DND-41 (cell line): ENCODE measurements around the gene SP7.

Source experiments
- ATAC-seq: fragments of 200-7000 bp; cut with Tn5 transposase; 3 replicates; pipeline ENCODE4 v1.9.1; 2021; ENCODE audit warnings: low read depth; ENCODE audit not compliant: insufficient read depth
- DNase-seq: peaks from one replicate; pipeline ENCODE4 v3.0.0-alpha.2; 2020
- H2AFZ ChIP-seq: 2 replicates; pipeline ENCODE4 v1.6.0; 2012; ENCODE audit warnings: low read depth, low read length
- H3K27ac ChIP-seq: 2 replicates; pipeline ENCODE4 v1.5.1; 2012; ENCODE audit warnings: low read length, inconsistent platforms
- H3K27me3 ChIP-seq: fragments of 200-600 bp; sonication (generic); 2 replicates; pipeline ENCODE4 v1.6.0; 2012; ENCODE audit warnings: low read length, mild to moderate bottlenecking, inconsistent platforms; ENCODE audit not compliant: insufficient read depth, poor library complexity
- H3K36me3 ChIP-seq: 2 replicates; pipeline ENCODE4 v1.5.1; 2012; ENCODE audit warnings: low read length, inconsistent platforms; ENCODE audit not compliant: insufficient read depth
- H3K4me1 ChIP-seq: 2 replicates; pipeline ENCODE4 v1.5.1; 2012; ENCODE audit warnings: mild to moderate bottlenecking, low read length; ENCODE audit not compliant: insufficient read depth
- H3K4me2 ChIP-seq: 2 replicates; pipeline ENCODE4 v1.6.0; 2012; ENCODE audit warnings: mild to moderate bottlenecking, moderate library complexity, low read length, inconsistent platforms; ENCODE audit not compliant: insufficient read depth
- H3K4me3 ChIP-seq, 2 experiments: fragments of 200-600 bp in 1 of 2; shearing (Covaris generic) in 1 of 2; 2 replicates each; pipeline ENCODE4 v1.5.1; 2012 to 2016; ENCODE audit warnings: inconsistent platforms in 2 of 2, low read length in 2 of 2, mild to moderate bottlenecking in 2 of 2, low read depth in 1 of 2, moderate library complexity in 1 of 2
- H3K79me2 ChIP-seq: 2 replicates; pipeline ENCODE4 v1.6.0; 2012; ENCODE audit warnings: low read length, inconsistent platforms; ENCODE audit not compliant: insufficient read depth
- H3K9ac ChIP-seq: 2 replicates; pipeline ENCODE4 v1.6.0; 2012; ENCODE audit warnings: low read depth, mild to moderate bottlenecking, inconsistent platforms, low read length, moderate library complexity
- H3K9me3 ChIP-seq: 2 replicates; pipeline ENCODE4 v1.5.1; 2012; ENCODE audit warnings: low read length, moderate library complexity, mild to moderate bottlenecking, inconsistent platforms; ENCODE audit not compliant: insufficient read depth, severe bottlenecking
- H4K20me1 ChIP-seq: 2 replicates; pipeline ENCODE4 v1.6.0; 2012; ENCODE audit warnings: low read length; ENCODE audit not compliant: insufficient read depth
- CTCF ChIP-seq: IDR thresholded peaks from 2 replicates; pipeline ENCODE4 v1.5.1; 2012; ENCODE audit warnings: borderline replicate concordance, low read length, moderate library complexity, mild to moderate bottlenecking; ENCODE audit not compliant: poor library complexity, severe bottlenecking; ENCODE audit errors: extremely low read depth
- EZH2 ChIP-seq: IDR thresholded peaks from 3 replicates; pipeline ENCODE4 v1.6.1; 2012; ENCODE audit warnings: borderline replicate concordance, low read depth, mild to moderate bottlenecking, moderate library complexity, low read length, inconsistent platforms; ENCODE audit not compliant: severe bottlenecking

The SP7 gene

DNA sequence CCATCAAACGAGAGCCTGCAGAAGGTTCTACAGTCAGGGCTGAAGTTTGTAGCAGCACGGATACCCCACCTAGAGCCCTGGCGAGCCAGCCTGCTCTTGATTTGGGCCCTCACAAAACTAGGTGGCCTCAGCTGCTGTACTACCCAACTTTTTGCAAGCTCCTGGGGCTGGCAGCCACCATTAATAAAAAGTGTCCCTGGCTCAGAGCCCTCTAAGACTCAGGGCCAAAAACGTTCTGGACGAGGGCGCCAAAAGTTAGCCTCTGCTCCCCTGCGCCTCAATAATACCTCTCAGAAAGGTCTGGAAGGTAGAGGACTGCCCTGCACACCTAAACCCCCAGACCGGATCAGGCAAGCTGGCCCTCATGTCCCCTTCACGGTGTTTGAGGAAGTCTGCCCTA is 49.7 kb downstream of the SP7 start:
- ATAC-seq: no peak
- Histone ChIP-seq H4K20me1 (no peaks in the 10 kb centered on the region), H3K4me2 (no peak overlapping the region), H3K4me1 (no peaks in the 10 kb centered on the region), H3K9ac (no peak overlapping the region), H3K27ac (no peak overlapping the region), H3K9me3 (no peaks in the 10 kb centered on the region), H3K79me2 (no peaks in the 10 kb centered on the region), H3K27me3 (no peaks in the 10 kb centered on the region), H2AFZ (no peak overlapping the region), H3K36me3 (peaks cover 84% of the 10 kb centered on the region), H3K4me3 (no peak overlapping the region)
- TF ChIP-seq CTCF: no peak
- no peak for TF ChIP-seq EZH2
- no peak for DNase-seq

DNA sequence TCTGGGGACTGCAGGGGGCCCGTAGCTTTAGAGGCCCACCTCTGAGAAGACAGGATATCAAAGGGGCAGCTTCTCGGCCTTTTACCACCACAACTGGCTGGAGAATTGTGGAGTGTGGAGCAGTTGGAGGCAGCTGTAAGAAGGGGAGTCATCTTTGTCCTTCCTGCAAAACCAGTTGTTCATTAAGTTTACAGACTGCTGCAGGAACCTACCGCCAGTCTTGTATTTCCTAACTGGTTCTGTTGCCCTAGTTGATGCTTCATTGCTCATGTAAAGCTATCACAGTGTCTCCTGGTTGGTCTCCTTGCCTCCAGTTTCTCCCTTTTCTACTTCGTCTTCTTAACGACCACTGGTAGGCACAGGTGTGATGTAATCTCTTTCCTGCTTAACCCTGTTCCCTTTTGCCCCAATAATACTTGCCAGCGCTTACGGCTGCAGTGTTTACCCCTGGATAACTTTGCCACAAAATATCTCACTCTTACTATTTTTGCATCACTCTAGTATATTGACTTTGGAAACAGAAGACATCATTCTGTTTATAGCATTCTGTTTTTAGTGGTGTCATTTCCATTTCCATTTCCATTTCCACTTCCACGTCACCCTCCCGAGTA is 56.2 kb downstream of the SP7 start:
- DNase-seq (no peak), ATAC-seq (no peak)
- Histone ChIP-seq H3K27me3 (no peaks in the 10 kb centered on the region), H3K9ac (no peak overlapping the region), H2AFZ (no peak overlapping the region), H3K36me3 (peaks cover 95% of the 10 kb centered on the region), H3K27ac (no peak overlapping the region), H4K20me1 (no peaks in the 10 kb centered on the region), H3K4me2 (no peak overlapping the region), H3K9me3 (no peaks in the 10 kb centered on the region), H3K79me2 (no peaks in the 10 kb centered on the region), H3K4me1 (no peaks in the 10 kb centered on the region), H3K4me3 (no peak overlapping the region)
- TF ChIP-seq EZH2: no peak
- no peak for TF ChIP-seq CTCF

- TF ChIP-seq CTCF: no peak
- no peak for TF ChIP-seq EZH2
Observed at GRCh38 chr12:53279283-53279869, 56.8 kb downstream of the SP7 start.

DNA sequence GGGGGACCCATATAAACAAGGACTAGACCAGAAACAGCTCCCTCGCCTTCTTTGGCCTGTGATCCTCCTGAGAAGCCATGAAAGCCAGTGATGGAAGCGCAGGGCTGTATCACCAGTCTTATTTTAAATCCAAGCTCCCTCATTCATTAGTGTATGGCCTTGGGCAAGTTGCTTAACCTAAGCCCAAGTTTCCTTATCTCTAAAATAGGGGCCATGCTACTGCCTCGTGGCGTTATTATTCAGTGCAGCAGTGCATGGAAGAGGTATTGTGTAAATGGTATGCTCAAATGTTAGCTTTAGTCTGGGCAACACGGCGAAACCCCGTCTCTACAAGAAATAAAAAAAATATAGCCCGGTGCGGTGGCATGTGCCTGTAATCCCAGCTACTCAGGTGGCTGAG is 58.2 kb downstream of the SP7 start:
- Histone ChIP-seq H3K4me3 (no peak overlapping the region), H3K27me3 (no peaks in the 10 kb centered on the region), H3K4me2 (no peak overlapping the region), H3K4me1 (no peaks in the 10 kb centered on the region), H4K20me1 (0 out of 2 replicates have a peak, but pooled peaks cover 3% of the 10 kb centered on the region), H3K36me3 (peaks cover 91% of the 10 kb centered on the region), H3K79me2 (no peaks in the 10 kb centered on the region), H3K9me3 (no peaks in the 10 kb centered on the region), H3K9ac (no peak overlapping the region), H3K27ac (no peak overlapping the region), H2AFZ (no peak overlapping the region)
- ATAC-seq (no peak), DNase-seq (no peak)
- TF ChIP-seq EZH2 (no peak), CTCF (no peak)

More at GRCh38 chr12:53279283-53279869, 56.8 kb downstream of the SP7 start:
- Histone ChIP-seq H3K27me3 (no peaks in the 10 kb centered on the region), H3K79me2 (no peaks in the 10 kb centered on the region), H3K9ac (no peak overlapping the region), H3K27ac (no peak overlapping the region), H3K4me3 (no peak overlapping the region), H3K4me2 (no peak overlapping the region), H3K4me1 (no peaks in the 10 kb centered on the region), H2AFZ (no peak overlapping the region), H3K9me3 (no peaks in the 10 kb centered on the region), H3K36me3 (peaks cover 96% of the 10 kb centered on the region), H4K20me1 (0 out of 2 replicates have a peak, but pooled peaks cover under 1% of the 10 kb centered on the region)
- ATAC-seq: no peak
- DNase-seq: no peak
